HCT116 (cell line): ENCODE measurements around the gene KAT14.

Source experiments
- CTCF ChIP-seq, 3 experiments: fragments of 200-600 bp in 1 of 3; sonication (generic) in 1 of 3; IDR thresholded peaks in 2 of 3; conservative IDR thresholded peaks in 1 of 3; 2 replicates each; pipeline ENCODE4 v1.5.1; 2012 to 2017; ENCODE audit warnings: low read depth in 2 of 3, low read length in 2 of 3, antibody characterized with exemption in 1 of 3, borderline replicate concordance in 1 of 3, control low read depth in 1 of 3, mild to moderate bottlenecking in 1 of 3, mixed read lengths in 1 of 3, mixed run types in 1 of 3, moderate library complexity in 1 of 3; ENCODE audit not compliant: insufficient read depth in 1 of 3
- EZH2phosphoT487 ChIP-seq: fragments of 200-600 bp; IDR thresholded peaks from 2 replicates; pipeline ENCODE4 v1.6.1; 2018; ENCODE audit warnings: antibody characterized with exemption, borderline replicate concordance
- POLR2A ChIP-seq: IDR thresholded peaks from 2 replicates; pipeline ENCODE4 v1.7.0; 2011; ENCODE audit warnings: borderline replicate concordance; ENCODE audit not compliant: insufficient read depth, insufficient read length; ENCODE audit errors: extremely low read depth
- RAD21 ChIP-seq: IDR thresholded peaks from 2 replicates; pipeline ENCODE4 v1.6.1; 2012; ENCODE audit warnings: low read depth, mild to moderate bottlenecking
- TCF7L2 ChIP-seq: IDR thresholded peaks from 2 replicates; pipeline ENCODE4 v1.7.0; 2011; ENCODE audit warnings: borderline replicate concordance, inconsistent platforms; ENCODE audit not compliant: insufficient read depth, insufficient read length; ENCODE audit errors: extremely low read depth

- TF ChIP-seq EZH2phosphoT487 (no peak), POLR2A (no peak), RAD21 (no peak), CTCF (IDR thresholded peaks at IDR 0.05 in 2 of 3, conservative IDR thresholded peaks at IDR 0.05 in 1 of 3; ENCODE audit: borderline replicate concordance in 1 of 3, insufficient read depth in 1 of 3, low read depth in 2 of 3, low read length in 2 of 3) (no peak), TCF7L2 (no peak)
Observed at GRCh38 chr20:18166950-18167349, 29.3 kb downstream of the KAT14 start.
